GM18519 (cell line): Measurements from ENCODE around the gene MAML2.

Experiments used
- ATAC-seq: cut with Tn5 transposase; IDR thresholded peaks from one replicate; pipeline ENCODE4 v1.9.1; 2021; ENCODE audit warnings: mild to moderate bottlenecking, moderate library complexity; ENCODE audit not compliant: unreplicated experiment, low FRiP score

The MAML2 gene

GRCh38 chr11:96090711-96091110, 252.3 kb downstream of the MAML2 start:
- ATAC-seq = no peak

DNA sequence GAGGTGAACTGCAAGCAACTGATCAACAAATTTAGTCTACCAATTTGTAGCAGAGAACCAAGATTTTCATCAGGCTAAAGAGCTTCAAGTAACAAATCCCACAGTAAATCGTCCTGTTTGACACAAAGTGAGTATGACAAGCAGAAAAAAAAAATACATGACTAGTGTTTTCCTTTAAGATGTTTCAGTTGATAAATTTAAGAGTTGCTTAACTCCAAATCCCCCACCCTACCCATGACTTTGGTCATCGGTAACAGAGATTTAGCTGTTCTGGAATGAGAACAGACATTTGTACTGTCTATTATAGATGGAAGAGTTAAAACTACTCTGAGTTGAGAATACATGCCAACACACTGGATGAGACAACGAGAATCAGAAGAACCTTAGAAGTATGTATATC, 254.1 kb downstream of the MAML2 start:
- ATAC-seq = no peak

GRCh38 chr11:96086111-96086510, 256.9 kb downstream of the MAML2 start:
- no peak for ATAC-seq

DNA sequence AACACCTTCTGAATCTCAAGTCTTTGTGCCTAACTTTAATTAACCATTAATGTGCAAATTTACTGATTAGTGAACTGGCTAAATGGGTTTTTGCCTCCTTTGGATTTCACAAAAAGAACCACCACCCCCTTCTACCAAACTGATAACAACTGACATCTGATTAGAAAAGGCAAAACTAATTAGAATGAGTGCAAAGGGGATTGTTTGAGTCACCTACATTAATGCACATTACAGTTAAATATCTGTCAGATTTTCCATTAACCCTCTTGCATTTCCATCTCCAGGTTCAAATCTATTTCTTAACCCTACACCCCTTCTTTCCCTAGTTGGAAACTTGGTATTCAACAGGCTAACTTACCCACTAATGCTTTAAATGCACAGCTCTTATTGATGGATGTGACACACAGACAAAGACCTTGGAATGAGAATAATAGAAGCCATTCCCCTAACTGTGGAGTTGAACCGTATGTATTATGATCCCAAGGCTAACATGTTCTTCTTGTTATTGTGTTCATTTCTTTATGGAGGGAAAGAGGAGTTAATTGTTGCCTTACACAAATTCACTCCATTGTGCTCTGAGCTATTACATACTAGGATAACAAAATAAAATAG, 257.6 kb downstream of the MAML2 start:
- ATAC-seq = no peak

DNA sequence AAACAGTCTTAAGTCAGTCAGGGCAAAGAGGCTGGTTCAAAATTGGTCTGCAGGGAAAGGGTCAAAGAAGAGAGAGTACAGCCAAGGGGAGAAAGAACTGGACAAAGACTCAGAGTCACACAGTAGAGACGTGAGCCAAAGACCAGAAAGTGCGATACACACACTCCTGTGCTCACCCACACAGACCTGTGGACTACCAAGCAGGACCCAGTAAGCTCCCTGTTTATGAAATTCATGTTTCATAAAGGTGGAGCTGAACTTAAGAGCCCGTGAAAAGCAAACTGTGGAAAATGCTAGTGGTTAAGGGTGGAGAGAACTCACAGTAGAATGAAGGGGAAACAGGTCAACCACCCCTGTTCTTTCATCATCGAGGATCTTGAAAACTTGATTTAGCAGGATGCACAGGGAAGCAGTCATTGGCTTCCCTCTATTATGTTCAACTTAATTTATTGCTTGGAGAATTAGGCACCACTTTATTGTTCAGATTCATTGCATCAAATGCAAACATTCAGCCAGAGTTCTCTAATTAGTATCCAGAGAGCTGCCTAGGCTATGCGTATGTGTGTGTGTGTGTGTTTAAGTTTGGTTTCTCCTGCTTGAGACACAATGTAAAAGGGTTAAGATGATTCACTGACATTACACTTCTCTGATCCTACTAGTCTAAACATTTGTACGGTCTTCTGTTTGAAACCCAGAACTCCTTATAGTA, 258.2 kb downstream of the MAML2 start:
- ATAC-seq = no peak

DNA sequence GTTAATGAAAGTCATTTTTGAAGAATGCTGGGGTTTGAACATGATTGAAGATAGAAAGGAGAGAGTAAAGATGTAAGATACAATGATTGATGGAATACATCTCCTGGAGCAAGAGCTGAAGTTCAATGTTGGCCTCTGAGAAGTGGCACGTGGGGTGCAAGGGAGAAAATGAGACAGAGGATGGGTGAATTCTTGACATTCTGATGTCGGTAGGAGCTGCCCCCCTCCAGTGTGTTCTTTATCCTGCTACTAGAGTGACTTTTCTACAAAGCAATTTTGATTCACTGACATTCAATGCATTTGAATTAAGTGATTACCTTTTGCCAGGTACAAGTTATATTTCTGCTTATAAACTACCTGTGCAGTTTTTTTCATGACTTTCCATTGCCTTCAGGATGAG, 260.1 kb downstream of the MAML2 start:
- ATAC-seq = no peak

GRCh38 chr11:96082002-96082899, 260.7 kb downstream of the MAML2 start:
- no peak for ATAC-seq

DNA sequence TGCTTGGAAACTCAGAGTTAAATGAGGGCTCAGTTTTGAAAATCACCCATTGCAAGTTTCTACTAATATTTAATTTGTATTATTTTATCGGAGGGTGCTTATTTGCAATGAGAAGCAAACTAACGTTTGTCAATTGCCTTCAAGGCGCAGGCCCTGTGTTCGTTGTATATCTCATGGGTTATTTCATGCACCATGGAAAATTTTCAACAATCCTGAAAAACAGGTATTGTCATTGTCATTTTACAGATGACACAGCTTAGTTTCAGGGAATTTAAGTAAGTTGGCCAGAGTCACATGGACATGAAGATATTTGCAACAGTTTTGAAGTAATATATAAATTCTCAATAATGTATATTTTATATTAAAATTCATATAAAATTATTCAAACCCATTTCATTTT, 261.4 kb downstream of the MAML2 start:
- no peak for ATAC-seq

GRCh38 chr11:96079691-96080090, 263.3 kb downstream of the MAML2 start:
- ATAC-seq = no peak

DNA sequence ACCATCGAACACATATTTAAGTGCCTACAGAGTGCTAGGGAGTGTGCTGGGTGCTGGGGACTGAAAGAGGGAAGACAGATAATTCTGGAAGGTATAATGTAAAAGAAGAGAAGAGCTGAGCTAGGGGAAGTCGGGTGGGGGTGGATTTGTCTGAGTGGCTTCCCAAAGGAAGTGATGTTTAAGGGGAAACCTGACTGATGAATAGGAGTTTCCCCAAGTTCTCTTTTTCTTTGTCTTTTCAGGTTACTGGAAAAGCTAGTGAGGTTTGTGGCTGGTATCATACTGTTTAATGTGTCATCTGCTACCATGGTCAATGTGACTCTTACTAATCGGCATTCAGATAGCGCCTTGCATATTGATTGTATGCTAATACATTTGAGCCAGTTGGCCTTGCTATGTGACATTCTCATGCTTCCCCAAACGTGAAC, 267.4 kb downstream of the MAML2 start:
- ATAC-seq = peak; percentile 76

DNA sequence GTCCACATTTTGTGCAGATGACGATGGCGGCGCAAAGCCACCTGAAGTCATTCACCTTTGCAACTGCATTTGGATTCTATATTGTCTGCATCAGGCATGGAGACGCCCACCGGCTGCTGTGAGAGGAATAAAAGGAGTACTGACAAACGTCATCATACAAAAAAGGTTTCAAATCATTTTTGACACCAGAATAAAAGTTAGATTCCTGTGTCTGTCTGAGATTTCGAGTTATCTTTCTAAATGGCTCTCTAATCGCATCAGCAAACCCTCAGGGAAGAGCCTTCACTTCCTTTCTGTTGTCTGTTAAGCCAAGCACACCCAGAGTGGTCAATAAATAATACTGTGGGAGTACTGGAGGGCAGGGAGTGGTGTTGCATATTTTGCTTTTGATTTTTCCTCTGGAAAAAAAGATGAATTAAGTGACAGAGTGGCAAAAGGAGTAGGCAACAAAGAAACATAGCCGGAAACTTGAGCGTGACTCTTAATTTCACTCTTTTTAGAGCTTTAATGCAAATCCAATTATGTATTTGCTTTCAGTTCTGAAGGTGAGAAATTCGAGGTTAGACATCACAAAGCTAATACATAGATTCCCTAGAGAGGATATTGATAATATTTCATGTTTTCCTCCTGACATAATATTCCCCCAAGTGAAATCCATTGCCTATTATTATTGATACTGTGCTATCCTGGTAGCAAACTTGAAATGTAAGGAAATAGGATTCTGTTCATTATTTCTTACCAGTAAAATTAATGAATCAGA, 268.3 kb downstream of the MAML2 start:
- ATAC-seq = no peak

GRCh38 chr11:96073536-96073935, 269.5 kb downstream of the MAML2 start:
- ATAC-seq = no peak

DNA sequence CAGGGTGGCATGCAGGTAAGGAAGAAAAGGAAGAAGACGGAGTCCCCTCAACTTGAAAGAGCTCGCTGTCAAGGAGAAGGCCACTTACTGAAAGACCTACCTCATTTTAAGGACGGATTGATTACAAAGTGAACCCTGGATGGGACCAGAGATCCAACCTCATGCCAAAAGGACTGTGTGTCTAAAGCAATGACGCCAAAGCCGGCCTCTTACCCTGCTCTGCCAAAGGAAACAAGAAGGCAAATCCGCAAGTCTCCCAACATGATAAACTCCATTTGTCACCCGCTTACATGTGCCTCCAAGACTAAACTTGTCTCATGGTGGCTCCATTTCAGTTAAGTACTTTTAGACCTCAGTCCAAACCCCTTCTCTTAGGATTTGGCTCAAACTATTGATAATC, 270.4 kb downstream of the MAML2 start:
- no peak for ATAC-seq

DNA sequence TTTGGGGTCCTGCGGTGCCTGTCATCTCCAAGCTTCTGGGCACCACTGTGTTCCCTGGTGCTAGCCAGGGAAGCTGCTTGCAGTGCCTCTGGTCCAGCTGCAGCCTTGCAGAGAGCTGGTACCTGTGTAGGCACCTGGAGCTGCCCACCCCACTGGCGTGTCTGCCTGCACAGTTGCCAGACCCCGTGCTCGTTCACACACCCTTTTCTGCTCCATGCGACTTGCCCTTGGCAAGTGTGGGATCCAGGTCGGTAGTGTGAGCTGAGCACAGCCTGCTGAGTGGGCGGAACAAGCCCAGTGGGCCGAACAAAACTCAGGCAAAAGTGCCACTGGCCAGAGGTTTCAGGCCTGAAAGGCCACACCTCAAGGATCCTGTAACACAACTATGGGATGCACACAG, 272.5 kb downstream of the MAML2 start:
- ATAC-seq = no peak

GRCh38 chr11:96067160-96067559, 275.8 kb downstream of the MAML2 start:
- ATAC-seq = no peak

- no peak for ATAC-seq
Measured at GRCh38 chr11:96065379-96065778, 277.6 kb downstream of the MAML2 start.

- no peak for ATAC-seq
Measured at GRCh38 chr11:96063886-96064285, 279.1 kb downstream of the MAML2 start.

GRCh38 chr11:96063053-96063452, 279.9 kb downstream of the MAML2 start:
- ATAC-seq = no peak

- no peak for ATAC-seq
Measured at GRCh38 chr11:96062134-96062533, 280.9 kb downstream of the MAML2 start.

DNA sequence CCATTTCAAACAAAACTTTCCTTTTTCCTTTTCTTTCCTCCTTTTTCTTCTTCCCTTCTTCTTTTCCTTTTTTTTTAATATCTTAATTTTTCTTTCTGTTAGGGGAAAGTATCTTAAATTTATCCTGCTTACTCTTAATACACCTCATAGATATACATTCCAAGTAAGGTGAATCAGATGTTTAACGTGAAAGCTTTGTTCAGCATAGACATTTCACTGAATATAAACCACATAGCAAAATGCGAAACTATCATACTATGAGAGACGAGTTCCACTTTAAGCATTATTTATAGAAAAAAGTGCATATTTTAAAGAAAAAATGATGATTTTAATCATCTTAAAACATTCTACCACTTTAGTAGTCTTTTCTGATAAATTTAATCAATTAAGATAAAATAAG, 281.3 kb downstream of the MAML2 start:
- no peak for ATAC-seq

DNA sequence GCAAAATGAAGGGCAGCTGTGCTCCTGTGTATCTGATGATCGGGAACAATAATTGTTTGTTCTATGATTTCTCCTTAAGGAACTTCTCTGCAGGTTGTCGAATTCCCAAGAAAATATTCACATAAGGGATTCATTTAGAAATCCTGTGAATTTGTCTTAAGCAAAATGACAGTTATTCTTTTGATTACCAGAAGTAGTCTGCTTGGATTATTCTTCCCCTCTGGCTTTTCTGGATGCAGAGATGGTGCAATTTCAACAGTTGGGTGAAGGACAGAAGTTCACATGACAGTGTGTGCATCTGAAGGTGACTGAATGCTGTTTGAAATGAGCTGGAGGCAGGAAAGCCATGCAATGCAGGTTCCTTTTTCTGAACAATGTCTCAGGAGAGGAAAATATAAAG, 281.9 kb downstream of the MAML2 start:
- ATAC-seq = no peak
